SK-N-SH (cell line): ENCODE results near the gene LRFN4. TPM values are rescaled to one million over a fixed set of nuclear protein-coding genes. Genes with fewer than 3 reads are reported as not detected.

Experiments
- CTCF ChIA-PET: fragments of 300-600, 350-600 bp; formaldehyde crosslinking; extraction: SDS; loops from one replicate; lab custom pipeline; 2021; lab: Yijun Ruan, JAX
- POLR2A ChIA-PET: fragments of 350-600 bp; sonication (Branson Sonifier 250); formaldehyde crosslinking; extraction: SDS; loops from one replicate; lab custom pipeline; 2020; ENCODE audit warnings: antibody characterized with exemption, inconsistent platforms; lab: Yijun Ruan, JAX
- DNase-seq: peaks from one replicate; pipeline ENCODE4 v3.0.0; 2012
- H2AFZ ChIP-seq: fragments of 200-600 bp; sonication (generic); 2 replicates; pipeline ENCODE4 v1.8.1; 2016; ENCODE audit warnings: antibody characterized with exemption, mild to moderate bottlenecking, low read depth
- H3F3A ChIP-seq: fragments of 200-600 bp; sonication (generic); replicated peaks from 2 replicates; pipeline ENCODE3; 2016; ENCODE audit warnings: antibody characterized with exemption, mild to moderate bottlenecking; ENCODE audit not compliant: insufficient read depth
- H3K27ac ChIP-seq, 2 experiments: fragments of 200-500 bp in 1 of 2; fragments of 200-600 bp in 1 of 2; sonication (Bioruptor generic) in 1 of 2; sonication (generic), shearing (Covaris generic) in 1 of 2; 2 replicates each; pipeline versions ENCODE4 v1.5.1 to v1.6.1; 2014 to 2016; ENCODE audit warnings: low read depth in 2 of 2, inconsistent platforms in 1 of 2, low read length in 1 of 2, mild to moderate bottlenecking in 1 of 2, mixed read lengths in 1 of 2
- H3K27me3 ChIP-seq: fragments of 200-600 bp; sonication (generic), shearing (Covaris generic); 2 replicates; pipeline ENCODE4 v1.6.1; 2016; ENCODE audit warnings: mixed run types; ENCODE audit not compliant: insufficient read depth
- H3K36me3 ChIP-seq, 2 experiments: fragments of 200-500 bp in 1 of 2; fragments of 200-600 bp in 1 of 2; sonication (Bioruptor generic) in 1 of 2; sonication (generic) in 1 of 2; replicated peaks in 1 of 2; 2 replicates each; pipeline versions ENCODE3 to v1.5.1; 2014 to 2016; ENCODE audit warnings: low read length in 1 of 2, mild to moderate bottlenecking in 1 of 2; ENCODE audit not compliant: insufficient read depth in 2 of 2, control insufficient read depth in 1 of 2
- H3K4me1 ChIP-seq, 2 experiments: fragments of 200-500 bp in 1 of 2; fragments of 200-600 bp in 1 of 2; sonication (Bioruptor generic) in 1 of 2; sonication (generic), shearing (Covaris generic) in 1 of 2; 2 replicates each; pipeline versions ENCODE4 v1.5.1 to v1.6.1; 2014 to 2016; ENCODE audit warnings: low read depth in 1 of 2, low read length in 1 of 2, mixed run types in 1 of 2; ENCODE audit not compliant: insufficient read depth in 2 of 2, control insufficient read depth in 1 of 2
- H3K4me2 ChIP-seq: fragments of 200-600 bp; sonication (generic), shearing (Covaris generic); 2 replicates; pipeline ENCODE4 v1.6.1; 2017; ENCODE audit warnings: mixed run types
- H3K4me3 ChIP-seq, 2 experiments: fragments of 200-500 bp in 1 of 2; fragments of 200-600 bp in 1 of 2; sonication (Bioruptor generic) in 1 of 2; sonication (generic), shearing (Covaris generic) in 1 of 2; 2 replicates each; pipeline versions ENCODE4 v1.5.1 to v1.8.1; 2014 to 2016; ENCODE audit warnings: low read depth in 2 of 2, inconsistent platforms in 1 of 2, low read length in 1 of 2, mild to moderate bottlenecking in 1 of 2, mixed read lengths in 1 of 2, moderate library complexity in 1 of 2
- H3K79me2 ChIP-seq: fragments of 200-600 bp; sonication (generic); 2 replicates; pipeline ENCODE4 v1.8.1; 2017; ENCODE audit warnings: mild to moderate bottlenecking; ENCODE audit not compliant: insufficient read depth
- H3K9ac ChIP-seq: fragments of 200-600 bp; sonication (generic); 2 replicates; pipeline ENCODE4 v1.6.1; 2017; ENCODE audit warnings: mixed run types
- H3K9me2 ChIP-seq: fragments of 200-600 bp; sonication (generic); 2 replicates; pipeline ENCODE4 v1.6.1; 2017; ENCODE audit warnings: mixed run types
- H3K9me3 ChIP-seq: fragments of 200-600 bp; sonication (generic); 2 replicates; pipeline ENCODE4 v1.6.1; 2017; ENCODE audit warnings: mixed run types, mild to moderate bottlenecking, moderate library complexity
- H4K20me1 ChIP-seq: fragments of 200-600 bp; sonication (generic); 2 replicates; pipeline ENCODE4 v1.6.1; 2017; ENCODE audit warnings: mild to moderate bottlenecking, mixed run types; ENCODE audit not compliant: insufficient read depth
- CHD2 ChIP-seq: fragments of 150-350 bp; IDR thresholded peaks from 2 replicates; pipeline ENCODE4 v1.6.1; 2018; ENCODE audit warnings: low read length; ENCODE audit not compliant: partially characterized antibody
- ELF1 ChIP-seq: IDR thresholded peaks from 2 replicates; pipeline ENCODE4 v1.4.0; 2012
- EP300 ChIP-seq, 2 experiments: IDR thresholded peaks; 2 replicates each; pipeline versions ENCODE4 v1.4.0 to v1.6.1; 2012; ENCODE audit warnings: borderline replicate concordance in 1 of 2, low read depth in 1 of 2, low read length in 1 of 2
- EZH2phosphoT487 ChIP-seq: fragments of 200-600 bp; sonication (generic); IDR thresholded peaks from 2 replicates; pipeline ENCODE4 v1.6.1; 2017; ENCODE audit warnings: low read depth, mixed run types, mild to moderate bottlenecking, antibody characterized with exemption, moderate library complexity, borderline replicate concordance
- FOSL2 ChIP-seq: IDR thresholded peaks from 2 replicates; pipeline ENCODE4 v1.4.0; 2012; ENCODE audit warnings: low read depth, mild to moderate bottlenecking, moderate library complexity, borderline replicate concordance
- GABPA ChIP-seq: IDR thresholded peaks from 2 replicates; pipeline ENCODE4 v1.4.0; 2012; ENCODE audit warnings: low read depth, mild to moderate bottlenecking
- GATA2 ChIP-seq: sonication (generic); formaldehyde crosslinking; IDR thresholded peaks from 2 replicates; pipeline ENCODE4 v1.5.0; 2020; ENCODE audit warnings: mild to moderate bottlenecking, missing genetic modification reagents
- JUND ChIP-seq: IDR thresholded peaks from 2 replicates; pipeline ENCODE4 v1.4.0; 2012
- MEF2A ChIP-seq: IDR thresholded peaks from 2 replicates; pipeline ENCODE4 v1.4.0; 2012; ENCODE audit warnings: low read depth, borderline replicate concordance
- MXI1 ChIP-seq: IDR thresholded peaks from 2 replicates; pipeline ENCODE4 v1.6.1; 2012; ENCODE audit warnings: mild to moderate bottlenecking, low read depth, low read length, improper control_type of control experiment
- NRF1 ChIP-seq: IDR thresholded peaks from 2 replicates; pipeline ENCODE4 v1.6.1; 2012; ENCODE audit warnings: low read depth, mild to moderate bottlenecking, low read length
- POLR2AphosphoS5 ChIP-seq: IDR thresholded peaks from 2 replicates; pipeline ENCODE4 v1.6.1; 2012; ENCODE audit warnings: low read depth, low read length
- RCOR1 ChIP-seq: fragments of 150-350 bp; IDR thresholded peaks from 2 replicates; pipeline ENCODE4 v1.6.1; 2017; ENCODE audit warnings: antibody characterized with exemption, low read length
- RFX5 ChIP-seq: IDR thresholded peaks from 2 replicates; pipeline ENCODE4 v1.6.1; 2012; ENCODE audit warnings: mild to moderate bottlenecking, improper control_type of control experiment, low read length
- SIN3A ChIP-seq: IDR thresholded peaks from 2 replicates; pipeline ENCODE4 v1.6.1; 2012; ENCODE audit warnings: low read depth, mild to moderate bottlenecking, low read length, moderate library complexity, borderline replicate concordance
- TAF1 ChIP-seq: IDR thresholded peaks from 2 replicates; pipeline ENCODE4 v1.6.1; 2012; ENCODE audit warnings: low read depth, mild to moderate bottlenecking, low read length, moderate library complexity, borderline replicate concordance
- TCF12 ChIP-seq: IDR thresholded peaks from 2 replicates; pipeline ENCODE4 v1.4.0; 2012
- TEAD4 ChIP-seq: IDR thresholded peaks from 2 replicates; pipeline ENCODE4 v1.4.0; 2012; ENCODE audit warnings: mild to moderate bottlenecking, borderline replicate concordance; ENCODE audit not compliant: insufficient read depth
- WGBS: methylation state at CpG from one replicate; pipeline ENCODE4 v1.1.6; 2017; ENCODE audit warnings: low lambda C conversion rate; 5-methylcytosine and 5-hydroxymethylcytosine counted together
- polyA plus RNA-seq, 3 experiments: library from polyadenylated mRNA; depleted of rRNA; stranded (reverse); fragments of >200 nt; gene quantifications; 2 replicates each; pipeline ENCODE4 v1.2.3, GENCODE V29; 2012
- TF ChIP-seq, protein P1 (sequence below): IDR thresholded peaks from 2 replicates; pipeline ENCODE4 v1.4.0; 2012; ENCODE audit warnings: low read depth, borderline replicate concordance
- TF ChIP-seq, protein P2 (sequence below): IDR thresholded peaks from 2 replicates; pipeline ENCODE4 v1.4.0; 2012; ENCODE audit warnings: low read depth
- TF ChIP-seq, protein P3 (sequence below): IDR thresholded peaks from 2 replicates; pipeline ENCODE4; 2012
- TF ChIP-seq, protein P4 (sequence below): fragments of 150-350 bp; IDR thresholded peaks from 2 replicates; pipeline ENCODE4 v1.6.1; 2016; ENCODE audit warnings: mild to moderate bottlenecking, low read depth, low read length
- TF ChIP-seq, protein P5 (sequence below): fragments of 200-600 bp; sonication (generic); IDR thresholded peaks from 2 replicates; pipeline ENCODE4 v1.6.1; 2017; ENCODE audit warnings: antibody characterized with exemption, mild to moderate bottlenecking, moderate library complexity
- TF ChIP-seq, protein P6 (sequence below): fragments of 150-350 bp; IDR thresholded peaks from 2 replicates; pipeline ENCODE4 v1.6.1; 2017; ENCODE audit warnings: antibody characterized with exemption, low read length, low read depth, borderline replicate concordance

The LRFN4 gene
- polyA plus RNA-seq, 1 of the 3 experiments (the other 2 are of a cell fraction) = 15.9 TPM

DNA sequence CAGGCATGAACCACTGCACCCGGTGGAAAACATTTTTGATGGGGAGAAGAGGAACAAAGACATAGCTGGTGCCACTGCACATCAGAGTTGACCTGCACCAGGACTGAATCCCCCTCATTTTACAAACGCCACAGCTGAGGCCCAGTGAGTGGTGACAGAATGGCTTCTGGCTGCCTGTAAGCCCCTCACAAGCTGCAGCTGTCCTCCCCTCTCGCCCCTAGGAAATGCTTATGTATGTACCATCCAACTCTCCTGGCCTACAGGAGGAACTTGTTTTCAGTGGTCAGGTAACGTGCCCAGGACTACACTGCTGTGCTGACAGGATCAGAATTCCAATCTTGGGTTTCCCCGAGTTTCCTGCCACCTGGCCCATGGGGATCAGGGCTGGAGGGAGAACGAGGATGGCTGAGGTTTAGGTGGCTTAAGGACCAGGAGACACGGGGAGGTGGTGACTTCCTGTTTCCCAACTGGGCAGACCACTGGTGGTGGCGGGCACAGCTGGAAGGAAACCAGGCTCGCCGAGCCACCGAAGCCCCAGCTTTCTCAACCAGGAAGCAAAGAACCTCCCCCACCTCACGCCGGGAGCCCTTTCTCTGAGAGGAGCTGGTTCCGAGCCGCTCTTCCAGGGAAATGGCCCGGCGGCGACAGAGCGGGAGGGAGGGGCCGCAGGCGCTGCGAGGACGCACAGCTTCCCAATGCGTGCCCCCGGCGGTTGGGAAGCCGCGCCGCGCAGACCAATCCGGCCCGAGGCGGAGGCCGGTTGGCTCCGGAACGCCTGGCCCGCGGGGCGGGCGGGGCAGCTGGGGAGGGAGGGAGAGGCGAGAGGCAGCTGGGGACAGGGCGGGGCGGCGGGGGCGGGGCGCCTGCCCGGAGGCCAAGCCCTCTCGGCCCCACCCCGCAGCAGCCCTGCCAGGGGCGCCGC is 1.0 kb upstream of the LRFN4 start:
- Histone ChIP-seq H3K9me2 (no peaks in the 10 kb centered on the region), H3K4me3 (peak overlapping the region; percentile 81 to 83), H3K4me2 (peak overlapping the region; percentile 91), H3K36me3 (peaks cover 0 to 2% of the 10 kb centered on the region in 2 experiments), H3K27ac (peak overlapping the region; percentile 59 to 76), H3K27me3 (no peaks in the 10 kb centered on the region), H3K79me2 (peaks cover 14% of the 10 kb centered on the region), H3K9me3 (no peaks in the 10 kb centered on the region), H3K4me1 (peaks cover 0 to 10% of the 10 kb centered on the region in 2 experiments; a peak in 2 of 4 replicates), H3F3A (no peaks in the 10 kb centered on the region), H3K9ac (peak overlapping the region; percentile 81), H2AFZ (peak overlapping the region; percentile 72; the same call in 1 of the 2 replicates), H4K20me1 (no peaks in the 10 kb centered on the region)
- ChIA-PET CTCF (interaction anchor here (1.0 to 3.1 kb wide), 5 partner anchors 13 to 132 kb away, joined by 3 to 17 read pairs (median 4); partner anchors contain the start of gene RCE1), POLR2A (interaction anchor here (0.9 to 2.2 kb wide), 2 partner anchors 13 to 103 kb away, joined by 4 to 14 read pairs; partner anchors contain the start of genes PC and RCE1)
- TF ChIP-seq MEF2A (no peak), RCOR1 (no peak), JUND (no peak), GATA2 (CRISPR knock-in tag) (no peak), NRF1 (peak; percentile 49), FOSL2 (no peak), CHD2 (peak; percentile 10), TEAD4 (no peak), ELF1 (peak; percentile 50; the same call in 1 of the 2 replicates), MXI1 (peak; percentile 73; the same call in 1 of the 2 replicates), RFX5 (no peak), SIN3A (no peak), EP300 (IDR thresholded peaks at IDR 0.05; ENCODE audit: borderline replicate concordance in 1 of 2, low read depth in 1 of 2, low read length in 1 of 2) (no peak; a peak in 1 of 4 replicates), POLR2AphosphoS5 (peak; percentile 77), GABPA (no peak), TAF1 (peak; percentile 66), EZH2phosphoT487 (no peak), TCF12 (no peak)
- TF ChIP-seq, protein P1, sequence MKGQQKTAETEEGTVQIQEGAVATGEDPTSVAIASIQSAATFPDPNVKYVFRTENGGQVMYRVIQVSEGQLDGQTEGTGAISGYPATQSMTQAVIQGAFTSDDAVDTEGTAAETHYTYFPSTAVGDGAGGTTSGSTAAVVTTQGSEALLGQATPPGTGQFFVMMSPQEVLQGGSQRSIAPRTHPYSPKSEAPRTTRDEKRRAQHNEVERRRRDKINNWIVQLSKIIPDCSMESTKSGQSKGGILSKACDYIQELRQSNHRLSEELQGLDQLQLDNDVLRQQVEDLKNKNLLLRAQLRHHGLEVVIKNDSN = no peak
- TF ChIP-seq, protein P2, sequence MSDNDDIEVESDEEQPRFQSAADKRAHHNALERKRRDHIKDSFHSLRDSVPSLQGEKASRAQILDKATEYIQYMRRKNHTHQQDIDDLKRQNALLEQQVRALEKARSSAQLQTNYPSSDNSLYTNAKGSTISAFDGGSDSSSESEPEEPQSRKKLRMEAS = peak; percentile 46; the same call in 1 of the 2 replicates
- TF ChIP-seq, protein P3, sequence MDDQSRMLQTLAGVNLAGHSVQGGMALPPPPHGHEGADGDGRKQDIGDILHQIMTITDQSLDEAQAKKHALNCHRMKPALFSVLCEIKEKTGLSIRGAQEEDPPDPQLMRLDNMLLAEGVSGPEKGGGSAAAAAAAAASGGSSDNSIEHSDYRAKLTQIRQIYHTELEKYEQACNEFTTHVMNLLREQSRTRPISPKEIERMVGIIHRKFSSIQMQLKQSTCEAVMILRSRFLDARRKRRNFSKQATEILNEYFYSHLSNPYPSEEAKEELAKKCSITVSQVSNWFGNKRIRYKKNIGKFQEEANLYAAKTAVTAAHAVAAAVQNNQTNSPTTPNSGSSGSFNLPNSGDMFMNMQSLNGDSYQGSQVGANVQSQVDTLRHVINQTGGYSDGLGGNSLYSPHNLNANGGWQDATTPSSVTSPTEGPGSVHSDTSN = no peak
- TF ChIP-seq, protein P4, sequence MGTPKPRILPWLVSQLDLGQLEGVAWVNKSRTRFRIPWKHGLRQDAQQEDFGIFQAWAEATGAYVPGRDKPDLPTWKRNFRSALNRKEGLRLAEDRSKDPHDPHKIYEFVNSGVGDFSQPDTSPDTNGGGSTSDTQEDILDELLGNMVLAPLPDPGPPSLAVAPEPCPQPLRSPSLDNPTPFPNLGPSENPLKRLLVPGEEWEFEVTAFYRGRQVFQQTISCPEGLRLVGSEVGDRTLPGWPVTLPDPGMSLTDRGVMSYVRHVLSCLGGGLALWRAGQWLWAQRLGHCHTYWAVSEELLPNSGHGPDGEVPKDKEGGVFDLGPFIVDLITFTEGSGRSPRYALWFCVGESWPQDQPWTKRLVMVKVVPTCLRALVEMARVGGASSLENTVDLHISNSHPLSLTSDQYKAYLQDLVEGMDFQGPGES = no peak
- TF ChIP-seq, protein P5, sequence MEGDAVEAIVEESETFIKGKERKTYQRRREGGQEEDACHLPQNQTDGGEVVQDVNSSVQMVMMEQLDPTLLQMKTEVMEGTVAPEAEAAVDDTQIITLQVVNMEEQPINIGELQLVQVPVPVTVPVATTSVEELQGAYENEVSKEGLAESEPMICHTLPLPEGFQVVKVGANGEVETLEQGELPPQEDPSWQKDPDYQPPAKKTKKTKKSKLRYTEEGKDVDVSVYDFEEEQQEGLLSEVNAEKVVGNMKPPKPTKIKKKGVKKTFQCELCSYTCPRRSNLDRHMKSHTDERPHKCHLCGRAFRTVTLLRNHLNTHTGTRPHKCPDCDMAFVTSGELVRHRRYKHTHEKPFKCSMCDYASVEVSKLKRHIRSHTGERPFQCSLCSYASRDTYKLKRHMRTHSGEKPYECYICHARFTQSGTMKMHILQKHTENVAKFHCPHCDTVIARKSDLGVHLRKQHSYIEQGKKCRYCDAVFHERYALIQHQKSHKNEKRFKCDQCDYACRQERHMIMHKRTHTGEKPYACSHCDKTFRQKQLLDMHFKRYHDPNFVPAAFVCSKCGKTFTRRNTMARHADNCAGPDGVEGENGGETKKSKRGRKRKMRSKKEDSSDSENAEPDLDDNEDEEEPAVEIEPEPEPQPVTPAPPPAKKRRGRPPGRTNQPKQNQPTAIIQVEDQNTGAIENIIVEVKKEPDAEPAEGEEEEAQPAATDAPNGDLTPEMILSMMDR = no peak
- TF ChIP-seq, protein P6, sequence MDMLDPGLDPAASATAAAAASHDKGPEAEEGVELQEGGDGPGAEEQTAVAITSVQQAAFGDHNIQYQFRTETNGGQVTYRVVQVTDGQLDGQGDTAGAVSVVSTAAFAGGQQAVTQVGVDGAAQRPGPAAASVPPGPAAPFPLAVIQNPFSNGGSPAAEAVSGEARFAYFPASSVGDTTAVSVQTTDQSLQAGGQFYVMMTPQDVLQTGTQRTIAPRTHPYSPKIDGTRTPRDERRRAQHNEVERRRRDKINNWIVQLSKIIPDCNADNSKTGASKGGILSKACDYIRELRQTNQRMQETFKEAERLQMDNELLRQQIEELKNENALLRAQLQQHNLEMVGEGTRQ = no peak
- WGBS = 42% methylated on average over 10 of the region's 51 CpGs
- DNase-seq = peak; percentile 96
